H9 (cell line): ENCODE results near the gene UCK1. TPM values are rescaled to one million over a fixed set of nuclear protein-coding genes. Genes with fewer than 3 reads are reported as not detected.

ENCODE experiments used
- DNase-seq: peaks from one replicate; pipeline ENCODE4 v3.0.0-alpha.2; 2017
- H2AFZ ChIP-seq: one replicate; pipeline ENCODE4 v1.6.1; 2013; ENCODE audit warnings: mild to moderate bottlenecking, low read length, control low read depth, moderate library complexity
- H2AK5ac ChIP-seq: 2 replicates; pipeline ENCODE4 v1.6.1; 2013; ENCODE audit warnings: low read length, control low read depth, mixed read lengths; ENCODE audit not compliant: insufficient read length
- H2BK120ac ChIP-seq: one replicate; pipeline ENCODE4 v1.6.1; 2013; ENCODE audit warnings: low read depth, mild to moderate bottlenecking, low read length, control low read depth, inconsistent platforms; ENCODE audit not compliant: poor library complexity, severe bottlenecking
- H2BK12ac ChIP-seq: 2 replicates; pipeline ENCODE4 v1.6.1; 2013; ENCODE audit warnings: low read length, control low read depth, mixed read lengths, low read depth; ENCODE audit not compliant: insufficient read length
- H2BK15ac ChIP-seq: 2 replicates; pipeline ENCODE4 v1.6.1; 2013; ENCODE audit warnings: low read depth, low read length, control low read depth
- H2BK20ac ChIP-seq: one replicate; pipeline ENCODE4 v1.6.1; 2013; ENCODE audit warnings: low read depth, mild to moderate bottlenecking, low read length, control low read depth, inconsistent platforms; ENCODE audit not compliant: poor library complexity, severe bottlenecking
- H2BK5ac ChIP-seq: 2 replicates; pipeline ENCODE4 v1.6.1; 2013; ENCODE audit warnings: low read length, control low read depth, mixed read lengths; ENCODE audit not compliant: insufficient read length
- H3K14ac ChIP-seq: 2 replicates; pipeline ENCODE4 v1.6.1; 2013; ENCODE audit warnings: low read length, control low read depth; ENCODE audit not compliant: insufficient read depth
- H3K18ac ChIP-seq: 2 replicates; pipeline ENCODE4 v1.6.1; 2013; ENCODE audit warnings: low read depth, mild to moderate bottlenecking, mixed read lengths, low read length, control low read depth; ENCODE audit not compliant: insufficient read length
- H3K23ac ChIP-seq: 2 replicates; pipeline ENCODE4 v1.6.1; 2013; ENCODE audit warnings: low read length, control low read depth, mixed read lengths, low read depth; ENCODE audit not compliant: insufficient read length
- H3K23me2 ChIP-seq: 2 replicates; pipeline ENCODE4 v1.6.1; 2013; ENCODE audit warnings: low read depth, mild to moderate bottlenecking, mixed read lengths, low read length, control low read depth; ENCODE audit not compliant: insufficient read length, poor library complexity, severe bottlenecking
- H3K27ac ChIP-seq: 2 replicates; pipeline ENCODE4 v1.5.1; 2013; ENCODE audit warnings: low read length, control low read depth, mixed read lengths, low read depth; ENCODE audit not compliant: insufficient read length
- H3K27me3 ChIP-seq: 2 replicates; pipeline ENCODE4 v1.6.1; 2013; ENCODE audit warnings: low read length, control low read depth, inconsistent platforms; ENCODE audit not compliant: insufficient read depth
- H3K4ac ChIP-seq: 2 replicates; pipeline ENCODE4 v1.6.1; 2013; ENCODE audit warnings: low read depth, mild to moderate bottlenecking, control low read depth, inconsistent platforms, low read length, moderate library complexity
- H3K4me1 ChIP-seq: 2 replicates; pipeline ENCODE4 v1.6.1; 2013; ENCODE audit warnings: low read length, control low read depth, inconsistent platforms; ENCODE audit not compliant: insufficient read depth
- H3K4me2 ChIP-seq: 2 replicates; pipeline ENCODE4 v1.6.1; 2013; ENCODE audit warnings: low read length, control low read depth, mixed read lengths; ENCODE audit not compliant: insufficient read length, insufficient read depth
- H3K56ac ChIP-seq: 2 replicates; pipeline ENCODE4 v1.6.1; 2013; ENCODE audit warnings: low read depth, mild to moderate bottlenecking, mixed read lengths, low read length, control low read depth; ENCODE audit not compliant: insufficient read length
- H3K79me1 ChIP-seq: 2 replicates; pipeline ENCODE4 v1.6.1; 2013; ENCODE audit warnings: low read depth, mild to moderate bottlenecking, moderate library complexity, low read length, control low read depth, inconsistent platforms; ENCODE audit not compliant: insufficient read depth, poor library complexity, severe bottlenecking
- H3K79me2 ChIP-seq: 2 replicates; pipeline ENCODE4 v1.6.1; 2013; ENCODE audit warnings: low read length, control low read depth, inconsistent platforms; ENCODE audit not compliant: insufficient read depth
- H3K9ac ChIP-seq: 2 replicates; pipeline ENCODE4 v1.6.1; 2013; ENCODE audit warnings: low read length, control low read depth, mixed read lengths; ENCODE audit not compliant: insufficient read length; ENCODE audit errors: extremely low read depth
- H3K9me3 ChIP-seq: one replicate; pipeline ENCODE4 v1.6.1; 2013; ENCODE audit warnings: low read depth, low read length, inconsistent platforms; ENCODE audit not compliant: control insufficient read depth
- H3T11ph ChIP-seq: one replicate; pipeline ENCODE4 v1.6.1; 2013; ENCODE audit warnings: mild to moderate bottlenecking, low read length, control low read depth, inconsistent platforms
- H4K20me1 ChIP-seq: one replicate; pipeline ENCODE4 v1.6.1; 2013; ENCODE audit not compliant: control insufficient read depth, insufficient read length, insufficient read depth
- H4K5ac ChIP-seq: 2 replicates; pipeline ENCODE4 v1.6.1; 2013; ENCODE audit warnings: low read depth, mild to moderate bottlenecking, mixed read lengths, low read length, control low read depth; ENCODE audit not compliant: insufficient read length
- H4K8ac ChIP-seq: replicated peaks from 2 replicates; pipeline ENCODE4 v1.6.1; 2013; ENCODE audit warnings: low read length, control low read depth, mixed read lengths, low read depth; ENCODE audit not compliant: insufficient read length
- H4K91ac ChIP-seq: 2 replicates; pipeline ENCODE4 v1.6.1; 2013; ENCODE audit warnings: low read depth, mild to moderate bottlenecking, moderate library complexity, mixed read lengths, low read length, control low read depth; ENCODE audit not compliant: insufficient read length
- H3K27ac Mint-ChIP-seq, 3 experiments: 2 replicates in 2 of 3; 3 replicates in 1 of 3; pipeline ENCODE4 v1.8.0; 2020 to 2021; ENCODE audit warnings: mixed read lengths in 3 of 3, mild to moderate bottlenecking in 1 of 3, moderate library complexity in 1 of 3
- H3K27me3 Mint-ChIP-seq: 2 replicates; pipeline ENCODE4 v1.8.0; 2021; ENCODE audit warnings: low read depth, mild to moderate bottlenecking, moderate library complexity, mixed read lengths
- H3K36me3 Mint-ChIP-seq, 3 experiments: 2 replicates in 2 of 3; 3 replicates in 1 of 3; pipeline ENCODE4 v1.8.0; 2020 to 2021; ENCODE audit warnings: low read depth in 3 of 3, mixed read lengths in 3 of 3; ENCODE audit not compliant: insufficient read depth in 1 of 3
- H3K4me1 Mint-ChIP-seq, 2 experiments: 2 replicates each; pipeline ENCODE4 v1.8.0; 2020; ENCODE audit warnings: mixed read lengths in 2 of 2
- H3K4me3 Mint-ChIP-seq, 2 experiments: 2 replicates in 1 of 2; 3 replicates in 1 of 2; pipeline ENCODE4 v1.8.0; 2020 to 2021; ENCODE audit warnings: mild to moderate bottlenecking in 2 of 2, mixed read lengths in 2 of 2, moderate library complexity in 1 of 2
- H3K9me3 Mint-ChIP-seq, 2 experiments: 2 replicates in 1 of 2; 3 replicates in 1 of 2; pipeline ENCODE4 v1.8.0; 2020; ENCODE audit warnings: mild to moderate bottlenecking in 2 of 2, mixed read lengths in 2 of 2, moderate library complexity in 1 of 2
- CTCF ChIP-seq: fragments of 200-600 bp; sonication (generic); conservative IDR thresholded peaks from 3 replicates; pipeline ENCODE4 v1.8.0; 2021; ENCODE audit warnings: antibody characterized with exemption, mild to moderate bottlenecking
- WGBS: extraction: QIAGEN DNeasy Blood & Tissue Kit; methylation state at CpG from one replicate; pipeline ENCODE4 v1.1.7; 2013; ENCODE audit warnings: missing lambda C conversion rate, low lambda C conversion rate, mixed read lengths; ENCODE audit not compliant: insufficient read length; ENCODE audit errors: extremely low coverage; 5-methylcytosine and 5-hydroxymethylcytosine counted together
- total RNA-seq: library from RNA; stranded (reverse); gene quantifications from 2 replicates; pipeline ENCODE4 v1.2.1, GENCODE V29; 2021

UCK1 gene
- total RNA-seq, 1 experiment from 2014 or later: 54.2 TPM

DNA sequence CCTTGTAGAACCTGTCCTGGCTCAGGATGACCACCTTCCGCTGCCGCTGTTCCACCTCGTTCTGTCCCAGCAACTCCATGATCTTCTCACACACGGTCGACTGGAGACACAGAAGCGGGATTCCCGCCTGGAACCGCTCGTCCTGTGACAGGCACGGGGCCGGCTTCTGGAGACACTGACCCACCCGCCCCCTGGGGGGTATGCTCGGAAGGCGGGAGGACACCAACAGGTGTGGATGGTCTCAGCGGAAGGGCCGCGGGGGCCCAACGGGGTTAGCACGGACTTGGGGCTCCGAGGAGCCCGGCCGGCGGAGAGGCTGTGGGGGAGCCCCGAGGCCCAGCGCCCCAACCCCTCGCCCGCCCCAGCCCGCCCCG lies 530 bp downstream of the UCK1 start:
- peak overlapping the region; percentile 45; the same call in 1 of the 2 replicates for H3K14ac ChIP-seq
- H3K4me3 Mint-ChIP-seq: peak overlapping the region; percentile 87 to 89
- H3K4ac ChIP-seq: no peak overlapping the region
- no peak overlapping the region for H2BK12ac ChIP-seq
- H3K4me1 Mint-ChIP-seq: peaks cover 0 to 12% of the 10 kb centered on the region in 2 experiments; a peak in 2 of 4 replicates
- H3K23me2 ChIP-seq: peaks cover 6% of the 10 kb centered on the region
- peak overlapping the region; percentile 80 for H3K9ac ChIP-seq
- peaks cover 20 to 43% (median 39%) of the 10 kb centered on the region in 3 experiments for H3K36me3 Mint-ChIP-seq
- no peak; the same call in 2 of the 3 replicates for TF ChIP-seq CTCF
- no peaks in the 10 kb centered on the region; a peak in 1 of 5 replicates for H3K9me3 Mint-ChIP-seq
- no peak overlapping the region for H2BK20ac ChIP-seq
- H4K8ac ChIP-seq: no peak overlapping the region
- no peak overlapping the region for H3K27ac ChIP-seq
- H4K91ac ChIP-seq: no peak overlapping the region
- H4K5ac ChIP-seq: no peak overlapping the region
- H2AFZ ChIP-seq: no peak overlapping the region
- H3K4me2 ChIP-seq: peak overlapping the region; percentile 82
- H3K27me3 Mint-ChIP-seq: no peaks in the 10 kb centered on the region; the same call in 1 of the 2 replicates
- H2BK15ac ChIP-seq: no peak overlapping the region
- H3K9me3 ChIP-seq: no peaks in the 10 kb centered on the region
- no peak overlapping the region for H2AK5ac ChIP-seq
- no peaks in the 10 kb centered on the region for H4K20me1 ChIP-seq
- no peak overlapping the region for H2BK120ac ChIP-seq
- H3K4me1 ChIP-seq: no peaks in the 10 kb centered on the region; the same call in 1 of the 2 replicates
- no CpG with 5 or more reads among the region's 29 CpGs for WGBS
- H2BK5ac ChIP-seq: no peak overlapping the region
- H3K79me1 ChIP-seq: no peaks in the 10 kb centered on the region
- H3K27me3 ChIP-seq: no peaks in the 10 kb centered on the region
- H3K23ac ChIP-seq: no peak overlapping the region
- no peak overlapping the region for H3K56ac ChIP-seq
- H3T11ph ChIP-seq: no peak overlapping the region
- no peaks in the 10 kb centered on the region; the same call in 1 of the 2 replicates for H3K79me2 ChIP-seq
- no peak overlapping the region for H3K18ac ChIP-seq
- no peak for DNase-seq
- H3K27ac Mint-ChIP-seq: peak overlapping the region in 1 of 3 experiments; percentile 81; a peak in 2 of 7 replicates
